ENCODE measurements around the gene OSBPL7.

The OSBPL7 gene

DNA sequence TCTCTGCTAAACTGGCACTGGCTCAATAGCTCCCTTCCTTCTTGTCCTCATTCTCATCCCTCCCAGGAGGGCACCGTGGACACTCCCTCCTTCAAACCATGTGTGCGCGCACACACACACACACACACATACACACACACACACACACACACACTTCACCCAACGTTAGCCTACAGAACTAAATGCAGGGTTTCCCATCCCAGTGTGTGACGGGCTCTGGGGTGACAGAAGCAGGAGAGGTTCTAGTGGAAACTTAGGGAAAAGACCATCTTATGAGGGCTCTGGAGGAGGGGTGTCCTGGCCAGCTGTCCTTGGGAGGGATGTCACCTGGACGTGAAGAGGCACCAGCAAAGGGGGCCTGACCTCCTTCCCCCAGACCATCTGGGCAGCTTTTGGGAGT lies 19.7 kb downstream of the OSBPL7 start:
- H3K9me3 ChIP-seq (ENCODE audit: insufficient read depth, low read depth, low read length) = no peaks in the 10 kb centered on the region
- peaks cover 4% of the 10 kb centered on the region; the same call in 1 of the 2 replicates for H3K27me3 ChIP-seq (ENCODE audit: insufficient read depth, low read length)
- H3K27ac ChIP-seq (ENCODE audit: low read depth, low read length) = no peak overlapping the region
- no peaks in the 10 kb centered on the region for H3K4me1 ChIP-seq (ENCODE audit: insufficient read depth, low read length)
- no peak overlapping the region for H3K4me3 ChIP-seq (ENCODE audit: low read length)
- H3K36me3 ChIP-seq (ENCODE audit: insufficient read depth, low read length) = no peaks in the 10 kb centered on the region
- whole genome bisulfite sequencing = 46% methylated on average over 6 of the region's 6 CpGs
- H3K9ac ChIP-seq (ENCODE audit: low read depth, low read length) = no peak overlapping the region

DNA sequence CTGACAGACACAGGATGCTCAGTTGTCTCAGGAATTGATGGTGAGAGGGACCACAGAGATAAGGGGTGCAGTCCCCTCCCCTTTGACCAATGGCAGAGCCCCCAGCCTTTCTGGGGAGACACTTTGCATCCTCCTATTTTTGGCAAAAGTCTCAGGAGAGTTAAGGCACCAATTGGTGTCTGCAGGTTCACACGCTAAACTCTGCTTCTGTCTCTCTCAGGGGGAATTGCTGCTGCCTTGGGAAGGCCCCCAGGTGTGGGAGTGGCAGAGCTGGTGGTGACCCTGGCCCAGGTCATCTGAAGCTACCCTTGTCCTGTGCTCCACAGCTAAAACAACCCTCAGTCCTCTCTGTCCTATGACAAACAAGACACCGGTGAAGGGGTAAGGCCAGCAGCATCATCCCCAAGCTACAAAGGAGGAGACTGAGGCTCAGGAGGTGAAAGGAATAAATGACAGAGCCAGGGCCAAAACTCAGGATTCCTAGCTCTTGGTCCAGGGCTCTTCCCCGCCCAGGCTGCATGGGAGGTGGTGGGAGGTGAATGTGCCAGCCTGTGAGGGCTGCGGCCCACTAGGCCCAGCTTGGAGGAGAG lies 20.3 kb downstream of the OSBPL7 start:
- no peak overlapping the region for H3K27ac ChIP-seq (ENCODE audit: low read depth, low read length)
- no peak overlapping the region for H3K4me3 ChIP-seq (ENCODE audit: low read length)
- no peaks in the 10 kb centered on the region for H3K9me3 ChIP-seq (ENCODE audit: insufficient read depth, low read depth, low read length)
- H3K36me3 ChIP-seq (ENCODE audit: insufficient read depth, low read length) = no peaks in the 10 kb centered on the region
- H3K9ac ChIP-seq (ENCODE audit: low read depth, low read length) = no peak overlapping the region
- H3K27me3 ChIP-seq (ENCODE audit: insufficient read depth, low read length) = peaks cover 4% of the 10 kb centered on the region; the same call in 1 of the 2 replicates
- no peaks in the 10 kb centered on the region for H3K4me1 ChIP-seq (ENCODE audit: insufficient read depth, low read length)
- WGBS = 77% methylated on average over 4 of the region's 4 CpGs

DNA sequence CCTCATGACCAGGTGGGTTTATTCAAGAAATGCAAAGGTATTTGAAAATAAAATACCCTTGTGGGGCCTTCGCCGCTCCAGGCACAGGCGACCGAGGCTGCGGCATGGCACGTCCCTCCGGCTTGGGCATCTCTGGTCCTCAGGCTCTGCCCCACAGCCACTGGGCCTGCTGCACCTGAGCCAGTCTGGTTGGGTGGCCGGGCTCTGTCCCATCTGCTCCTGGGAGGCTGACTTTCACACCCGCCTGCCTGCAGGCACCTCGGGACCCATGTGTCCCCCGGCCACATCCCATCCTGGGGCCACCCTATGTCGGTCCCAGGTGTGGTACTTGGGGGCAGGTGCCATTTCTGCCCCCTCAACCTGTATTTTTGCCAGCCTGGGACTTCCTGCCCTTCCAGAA lies 20.9 kb downstream of the OSBPL7 start:
- H3K9ac ChIP-seq (ENCODE audit: low read depth, low read length) = no peak overlapping the region
- 83% methylated on average over 12 of the region's 12 CpGs for WGBS
- no peak overlapping the region for H3K4me3 ChIP-seq (ENCODE audit: low read length)
- H3K27ac ChIP-seq (ENCODE audit: low read depth, low read length) = no peak overlapping the region
- H3K27me3 ChIP-seq (ENCODE audit: insufficient read depth, low read length) = peaks cover 6% of the 10 kb centered on the region; the same call in 1 of the 2 replicates
- H3K36me3 ChIP-seq (ENCODE audit: insufficient read depth, low read length) = no peaks in the 10 kb centered on the region
- no peaks in the 10 kb centered on the region for H3K4me1 ChIP-seq (ENCODE audit: insufficient read depth, low read length)
- H3K9me3 ChIP-seq (ENCODE audit: insufficient read depth, low read depth, low read length) = no peaks in the 10 kb centered on the region

DNA sequence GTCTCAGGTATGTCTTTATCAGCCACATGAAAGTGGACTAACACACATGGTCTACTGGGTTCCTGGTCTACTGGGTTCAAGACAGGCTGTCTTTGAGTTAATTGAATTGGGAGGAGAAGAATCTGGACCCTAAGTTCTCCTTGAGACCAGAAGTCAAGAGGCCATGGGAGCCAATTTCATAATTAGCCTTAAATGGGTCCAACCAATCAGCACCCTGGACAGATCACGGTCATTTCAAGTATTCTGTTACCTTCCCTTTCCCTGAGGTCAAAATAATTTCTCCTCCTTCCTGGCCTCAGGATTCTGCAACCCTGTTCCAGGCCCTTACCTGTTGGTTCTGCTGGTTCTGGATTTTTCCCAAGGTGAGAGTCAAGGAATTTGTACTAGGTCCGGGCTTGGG lies 23.8 kb downstream of the OSBPL7 start:
- Histone ChIP-seq H3K9me3 (ENCODE audit: insufficient read depth, low read depth, low read length) (no peaks in the 10 kb centered on the region), H3K4me1 (ENCODE audit: insufficient read depth, low read length) (no peaks in the 10 kb centered on the region), H3K36me3 (ENCODE audit: insufficient read depth, low read length) (no peaks in the 10 kb centered on the region), H3K27me3 (ENCODE audit: insufficient read depth, low read length) (peaks cover 28% of the 10 kb centered on the region), H3K9ac (ENCODE audit: low read depth, low read length) (no peak overlapping the region), H3K27ac (ENCODE audit: low read depth, low read length) (no peak overlapping the region), H3K4me3 (ENCODE audit: low read length) (no peak overlapping the region)
- 58% methylated on average over 2 of the region's 2 CpGs for WGBS

DNA sequence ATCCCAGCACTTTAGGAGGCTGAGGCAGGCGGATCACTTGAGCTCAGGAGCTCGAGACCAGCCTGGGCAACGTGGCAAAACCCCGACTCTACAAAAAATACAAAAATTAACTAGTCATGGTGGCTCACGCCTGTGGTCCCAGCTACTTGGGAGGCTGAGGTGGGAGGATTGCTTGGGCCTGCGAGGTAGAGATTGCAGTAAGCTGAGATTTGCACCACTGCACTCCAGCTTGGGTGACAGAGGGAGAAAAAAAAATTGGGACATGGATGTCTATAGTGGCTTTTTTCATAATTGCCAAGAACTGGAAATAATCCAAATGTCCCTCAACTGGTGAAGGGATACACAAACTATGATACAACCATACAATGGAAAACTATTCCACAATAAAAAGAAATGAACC lies 28.6 kb downstream of the OSBPL7 start:
- H3K4me3 ChIP-seq (ENCODE audit: low read length) = no peak overlapping the region
- peaks cover 76% of the 10 kb centered on the region for H3K27me3 ChIP-seq (ENCODE audit: insufficient read depth, low read length)
- no peaks in the 10 kb centered on the region for H3K36me3 ChIP-seq (ENCODE audit: insufficient read depth, low read length)
- no peaks in the 10 kb centered on the region for H3K9me3 ChIP-seq (ENCODE audit: insufficient read depth, low read depth, low read length)
- WGBS = 61% methylated on average over 6 of the region's 6 CpGs
- no peak overlapping the region for H3K9ac ChIP-seq (ENCODE audit: low read depth, low read length)
- H3K27ac ChIP-seq (ENCODE audit: low read depth, low read length) = no peak overlapping the region
- H3K4me1 ChIP-seq (ENCODE audit: insufficient read depth, low read length) = no peaks in the 10 kb centered on the region

DNA sequence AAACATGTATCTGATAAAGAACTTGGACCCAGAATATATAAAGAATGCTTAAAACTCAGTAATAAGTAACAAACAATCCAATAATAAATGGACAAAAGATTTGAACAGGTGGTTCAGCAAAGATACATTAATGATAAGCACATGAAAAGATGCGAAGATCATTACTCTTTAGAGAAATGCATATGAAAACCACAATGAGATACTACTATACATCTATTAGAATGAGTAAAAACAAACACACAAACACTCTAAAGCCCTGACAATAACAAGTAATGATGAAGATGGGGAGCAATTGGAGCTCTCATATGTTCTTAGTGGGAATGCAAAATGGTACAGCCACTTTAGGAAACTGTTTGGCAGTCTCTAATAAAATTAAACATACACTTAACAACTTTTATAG lies 29.1 kb downstream of the OSBPL7 start:
- WGBS = no CpG with 5 or more reads among the region's 1 CpG
- H3K9ac ChIP-seq (ENCODE audit: low read depth, low read length) = no peak overlapping the region
- no peaks in the 10 kb centered on the region for H3K4me1 ChIP-seq (ENCODE audit: insufficient read depth, low read length)
- H3K27ac ChIP-seq (ENCODE audit: low read depth, low read length) = no peak overlapping the region
- peaks cover 81% of the 10 kb centered on the region for H3K27me3 ChIP-seq (ENCODE audit: insufficient read depth, low read length)
- no peak overlapping the region for H3K4me3 ChIP-seq (ENCODE audit: low read length)
- no peaks in the 10 kb centered on the region for H3K36me3 ChIP-seq (ENCODE audit: insufficient read depth, low read length)
- H3K9me3 ChIP-seq (ENCODE audit: insufficient read depth, low read depth, low read length) = no peaks in the 10 kb centered on the region

DNA sequence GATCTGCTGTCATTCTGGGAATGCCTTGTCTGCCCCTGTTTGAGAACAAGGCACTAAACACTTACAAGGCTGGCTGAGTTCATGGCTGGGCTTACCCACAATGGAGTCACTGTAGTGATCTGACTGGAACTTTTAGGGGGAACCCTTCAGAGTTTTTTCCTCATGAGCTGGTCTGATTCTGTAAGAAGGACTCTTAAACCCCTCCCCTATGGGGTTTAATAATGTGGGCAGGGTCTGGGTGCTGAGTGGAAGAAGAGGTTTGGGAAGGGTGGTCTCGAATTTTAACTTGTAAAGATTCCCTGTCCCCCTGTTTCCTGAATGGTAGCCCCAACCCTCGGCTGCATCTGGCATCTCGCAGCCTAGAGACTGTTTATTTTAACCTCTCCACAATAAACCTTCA lies 30.6 kb downstream of the OSBPL7 start:
- H3K27me3 ChIP-seq (ENCODE audit: insufficient read depth, low read length) = peaks cover 88% of the 10 kb centered on the region
- H3K4me1 ChIP-seq (ENCODE audit: insufficient read depth, low read length) = no peaks in the 10 kb centered on the region
- 71% methylated on average over 1 of the region's 3 CpGs for WGBS

DNA sequence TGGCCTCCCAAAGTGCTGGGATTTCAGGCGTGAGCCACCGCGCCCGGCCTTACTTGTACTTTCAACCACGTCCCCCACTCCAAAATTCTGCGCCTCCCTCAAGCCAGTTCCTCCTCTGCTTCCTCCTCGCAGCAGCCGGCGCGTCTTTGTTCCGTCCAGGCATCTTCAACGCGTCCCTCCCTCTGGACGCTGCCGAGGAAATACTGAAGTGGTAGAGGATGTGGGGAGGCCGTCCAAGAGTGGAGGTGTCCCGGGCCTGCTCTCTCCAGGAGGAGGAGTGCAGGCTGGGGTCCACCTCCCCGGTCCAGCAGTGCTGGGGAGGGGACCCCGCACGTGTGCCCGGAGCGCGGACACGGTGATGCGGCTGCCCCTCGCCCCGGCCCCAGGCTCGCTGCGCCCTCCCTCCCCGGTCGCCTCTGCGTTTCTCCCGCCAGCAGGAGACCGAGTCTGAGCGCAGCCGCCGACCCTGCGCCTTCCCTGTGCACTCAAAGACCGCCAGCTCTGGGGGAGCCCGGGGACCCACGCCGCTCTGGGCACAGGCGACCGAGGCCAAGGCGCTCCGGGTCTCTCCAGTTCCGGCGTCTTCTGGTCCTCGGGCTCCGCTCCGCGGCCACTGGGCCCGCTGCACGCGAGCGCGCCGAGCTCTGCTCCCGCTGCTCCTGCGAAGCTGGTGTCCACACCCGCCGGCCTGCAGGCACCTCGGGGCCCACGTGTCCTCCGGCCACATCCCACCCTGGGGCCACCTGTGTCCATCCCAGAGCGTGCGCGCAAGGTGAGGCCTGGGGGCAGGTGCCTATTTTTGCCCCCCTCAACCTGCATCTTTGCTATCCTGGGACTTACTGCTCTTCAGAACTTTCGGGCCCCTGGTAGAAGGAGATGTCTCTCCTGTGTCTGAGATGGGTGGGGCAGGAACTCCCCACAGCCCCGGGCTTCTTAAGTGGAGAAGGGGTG lies 31.7 kb downstream of the OSBPL7 start:
- no peaks in the 10 kb centered on the region for H3K4me1 ChIP-seq (ENCODE audit: insufficient read depth, low read length)
- H3K4me3 ChIP-seq (ENCODE audit: low read length) = peak overlapping the region; percentile 58
- 2% methylated on average over 70 of the region's 70 CpGs for WGBS
- H3K27ac ChIP-seq (ENCODE audit: low read depth, low read length) = no peak overlapping the region
- H3K27me3 ChIP-seq (ENCODE audit: insufficient read depth, low read length) = peaks cover 81% of the 10 kb centered on the region
- H3K36me3 ChIP-seq (ENCODE audit: insufficient read depth, low read length) = no peaks in the 10 kb centered on the region
- H3K9me3 ChIP-seq (ENCODE audit: insufficient read depth, low read depth, low read length) = no peaks in the 10 kb centered on the region
- H3K9ac ChIP-seq (ENCODE audit: low read depth, low read length) = peak overlapping the region; percentile 58

More for the DNA sequence above, 30.6 kb downstream of the OSBPL7 start:
- Histone ChIP-seq H3K27ac (ENCODE audit: low read depth, low read length) (no peak overlapping the region), H3K9ac (ENCODE audit: low read depth, low read length) (no peak overlapping the region), H3K36me3 (ENCODE audit: insufficient read depth, low read length) (no peaks in the 10 kb centered on the region), H3K9me3 (ENCODE audit: insufficient read depth, low read depth, low read length) (no peaks in the 10 kb centered on the region), H3K4me3 (ENCODE audit: low read length) (no peak overlapping the region)

DNA sequence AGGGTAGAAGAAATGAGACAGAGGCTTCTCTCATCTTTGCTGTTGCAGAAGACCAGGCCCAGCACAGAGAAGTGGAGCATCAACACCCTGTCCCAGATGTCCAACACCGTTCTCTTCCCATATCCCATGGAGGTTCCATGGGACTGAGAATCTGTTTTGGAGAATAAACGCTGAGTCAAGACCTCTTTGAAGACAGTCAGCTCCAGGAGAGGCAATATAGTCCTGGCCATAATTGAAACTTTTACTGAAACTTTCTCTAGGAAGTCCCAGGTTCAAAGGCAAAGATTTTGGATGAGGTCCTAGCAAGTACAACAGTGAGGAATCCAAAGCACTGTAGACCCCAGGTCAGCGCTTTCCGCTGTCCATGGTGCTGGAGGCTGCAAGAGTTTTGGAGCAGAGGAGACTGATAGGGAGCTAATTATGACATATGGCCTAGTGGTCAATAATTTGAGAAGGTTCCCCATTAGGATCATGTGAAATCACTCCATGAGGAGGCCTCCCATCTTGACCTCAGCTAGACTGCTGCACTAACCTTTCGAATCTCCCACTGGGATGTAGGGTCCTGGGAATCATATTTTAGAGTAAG lies 36.0 kb downstream of the OSBPL7 start:
- no peak overlapping the region for H3K9ac ChIP-seq (ENCODE audit: low read depth, low read length)
- H3K27ac ChIP-seq (ENCODE audit: low read depth, low read length) = no peak overlapping the region
- no peak overlapping the region for H3K4me3 ChIP-seq (ENCODE audit: low read length)
- H3K36me3 ChIP-seq (ENCODE audit: insufficient read depth, low read length) = no peaks in the 10 kb centered on the region
- no peaks in the 10 kb centered on the region for H3K9me3 ChIP-seq (ENCODE audit: insufficient read depth, low read depth, low read length)
- no peaks in the 10 kb centered on the region for H3K4me1 ChIP-seq (ENCODE audit: insufficient read depth, low read length)
- 39% methylated on average over 4 of the region's 5 CpGs for WGBS
- peaks cover 64% of the 10 kb centered on the region for H3K27me3 ChIP-seq (ENCODE audit: insufficient read depth, low read length)

DNA sequence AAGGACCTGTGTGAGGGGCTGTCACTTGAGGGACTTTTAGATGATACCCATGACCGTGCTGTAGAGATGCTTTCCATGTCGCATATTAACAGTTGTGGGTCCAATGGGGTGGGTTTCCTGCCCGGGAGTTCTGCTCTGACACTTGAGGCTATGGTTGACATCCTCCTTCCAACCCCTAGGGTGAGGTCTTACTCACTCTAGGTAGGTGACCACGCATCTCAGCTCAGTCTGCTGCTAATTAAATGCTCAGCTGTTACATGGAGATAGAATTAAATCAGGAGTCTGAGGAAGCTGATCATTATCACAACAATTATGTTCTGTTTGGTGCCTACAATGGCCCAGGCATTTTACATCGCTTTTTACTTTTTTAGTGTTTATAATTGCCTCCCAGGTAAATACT lies 40.2 kb downstream of the OSBPL7 start:
- WGBS = 70% methylated on average over 5 of the region's 5 CpGs
- Histone ChIP-seq H3K9me3 (ENCODE audit: insufficient read depth, low read depth, low read length) (no peaks in the 10 kb centered on the region), H3K27me3 (ENCODE audit: insufficient read depth, low read length) (peaks cover 55% of the 10 kb centered on the region), H3K4me1 (ENCODE audit: insufficient read depth, low read length) (no peaks in the 10 kb centered on the region), H3K9ac (ENCODE audit: low read depth, low read length) (no peak overlapping the region), H3K4me3 (ENCODE audit: low read length) (no peak overlapping the region), H3K27ac (ENCODE audit: low read depth, low read length) (no peak overlapping the region), H3K36me3 (ENCODE audit: insufficient read depth, low read length) (no peaks in the 10 kb centered on the region)

DNA sequence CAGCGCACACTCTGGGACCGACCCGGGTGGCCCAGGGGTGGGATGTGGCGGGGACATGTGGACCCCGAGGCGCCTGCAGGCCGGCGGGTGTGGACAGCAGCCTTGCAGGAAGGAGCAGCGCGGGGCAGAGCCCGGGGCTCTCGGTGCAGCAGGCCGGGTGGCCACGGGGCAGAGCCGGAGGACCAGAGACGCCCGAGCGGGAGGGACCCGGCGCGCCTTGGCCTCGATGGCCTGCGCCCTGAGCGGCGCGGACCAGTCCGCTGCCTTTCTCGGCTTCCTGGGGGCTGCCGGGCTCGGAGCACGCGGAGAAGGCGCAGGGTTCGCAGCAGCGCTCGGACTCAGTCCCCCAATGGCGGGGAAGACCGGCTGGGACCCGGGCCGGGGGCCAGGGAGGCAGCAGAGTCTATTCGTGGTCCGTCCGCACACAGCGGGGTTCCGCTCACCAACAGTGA lies 43.4 kb downstream of the OSBPL7 start:
- Histone ChIP-seq H3K27ac (ENCODE audit: low read depth, low read length) (no peak overlapping the region), H3K4me3 (ENCODE audit: low read length) (no peak overlapping the region), H3K9me3 (ENCODE audit: insufficient read depth, low read depth, low read length) (no peaks in the 10 kb centered on the region), H3K27me3 (ENCODE audit: insufficient read depth, low read length) (peaks cover 63% of the 10 kb centered on the region), H3K36me3 (ENCODE audit: insufficient read depth, low read length) (no peaks in the 10 kb centered on the region), H3K4me1 (ENCODE audit: insufficient read depth, low read length) (no peaks in the 10 kb centered on the region), H3K9ac (ENCODE audit: low read depth, low read length) (no peak overlapping the region)
- WGBS = 68% methylated on average over 45 of the region's 45 CpGs

Data from HUES64 (cell line).